ENCODE measurements around the gene NDUFA7.

DNA sequence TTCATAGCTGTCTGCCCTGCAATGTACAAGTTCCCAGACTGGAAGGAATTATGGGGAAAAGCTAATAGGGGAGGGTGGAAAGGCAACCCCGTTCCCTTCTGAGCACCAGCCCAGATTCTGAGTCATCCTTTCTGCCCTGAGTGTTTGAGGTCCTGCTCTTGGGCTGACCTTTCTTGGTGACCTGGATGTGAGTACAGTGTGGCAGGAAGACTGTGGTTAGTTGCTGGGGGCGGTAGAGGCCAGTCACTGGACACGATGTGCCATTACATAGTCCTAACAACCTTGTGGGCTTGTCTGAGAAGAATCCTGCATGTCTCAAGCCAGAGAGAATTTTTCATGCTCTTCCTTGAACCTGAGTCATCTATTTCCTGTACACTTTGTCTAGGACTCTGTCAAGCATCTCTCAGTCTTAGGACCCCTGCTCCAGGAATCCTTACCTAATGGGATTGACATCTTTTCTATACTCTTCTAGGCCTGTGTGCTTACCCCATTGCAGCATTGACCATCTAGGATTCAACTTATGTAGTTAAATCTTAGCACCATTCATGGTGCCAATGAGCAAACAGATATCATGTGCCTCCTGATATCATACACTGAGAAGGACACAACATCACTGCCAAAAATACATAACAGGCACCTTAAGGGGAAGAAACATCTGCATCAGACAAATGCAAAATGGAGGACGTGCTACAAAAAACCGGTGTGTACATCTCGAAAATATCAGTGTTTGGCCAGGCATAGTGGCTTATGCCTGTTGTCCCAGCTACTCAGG is 34.6 kb upstream of the NDUFA7 start:
- TF ChIP-seq, protein P1, sequence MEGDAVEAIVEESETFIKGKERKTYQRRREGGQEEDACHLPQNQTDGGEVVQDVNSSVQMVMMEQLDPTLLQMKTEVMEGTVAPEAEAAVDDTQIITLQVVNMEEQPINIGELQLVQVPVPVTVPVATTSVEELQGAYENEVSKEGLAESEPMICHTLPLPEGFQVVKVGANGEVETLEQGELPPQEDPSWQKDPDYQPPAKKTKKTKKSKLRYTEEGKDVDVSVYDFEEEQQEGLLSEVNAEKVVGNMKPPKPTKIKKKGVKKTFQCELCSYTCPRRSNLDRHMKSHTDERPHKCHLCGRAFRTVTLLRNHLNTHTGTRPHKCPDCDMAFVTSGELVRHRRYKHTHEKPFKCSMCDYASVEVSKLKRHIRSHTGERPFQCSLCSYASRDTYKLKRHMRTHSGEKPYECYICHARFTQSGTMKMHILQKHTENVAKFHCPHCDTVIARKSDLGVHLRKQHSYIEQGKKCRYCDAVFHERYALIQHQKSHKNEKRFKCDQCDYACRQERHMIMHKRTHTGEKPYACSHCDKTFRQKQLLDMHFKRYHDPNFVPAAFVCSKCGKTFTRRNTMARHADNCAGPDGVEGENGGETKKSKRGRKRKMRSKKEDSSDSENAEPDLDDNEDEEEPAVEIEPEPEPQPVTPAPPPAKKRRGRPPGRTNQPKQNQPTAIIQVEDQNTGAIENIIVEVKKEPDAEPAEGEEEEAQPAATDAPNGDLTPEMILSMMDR (IDR thresholded peaks at IDR 0.05), result no peak
- no peak for TF ChIP-seq POLR2A (IDR thresholded peaks at IDR 0.05)

Data from Peyer's patch (tissue), 4 donors.